ENCODE measurements around the gene RMP24.
A peak's percentile ranks its signal among the peaks of the same experiment; 100 is the strongest.
"Not testable (repeated sequence)": the region's sequence is repeated elsewhere in the genome, so short reads cannot be mapped to it uniquely, and the experiment has no call there.

The RMP24 gene

GRCh38 chr18:35972197-35973000 is at the start of gene RMP24:
TSS of gene RMP24 (plus strand) at chr18:35972679.
- peak; percentile 90 for DNase-seq (ENCODE audit: low read depth)

- DNase-seq (ENCODE audit: low read depth) = no peak
Observed at GRCh38 chr18:35923939-35924684, 48.4 kb upstream of the RMP24 start.

- DNase-seq (ENCODE audit: low read depth) = no peak
Observed at GRCh38 chr18:35926884-35927283, 45.6 kb upstream of the RMP24 start.

GRCh38 chr18:35927430-35927829 is 45.0 kb upstream of the RMP24 start:
- DNase-seq (ENCODE audit: low read depth) = no peak

- DNase-seq (ENCODE audit: low read depth) = no peak
Observed at GRCh38 chr18:35933982-35934381, 38.5 kb upstream of the RMP24 start.

- no peak for DNase-seq (ENCODE audit: low read depth)
Observed at GRCh38 chr18:35934891-35935290, 37.6 kb upstream of the RMP24 start.

- DNase-seq (ENCODE audit: low read depth) = no peak
Observed at GRCh38 chr18:35935805-35936204, 36.7 kb upstream of the RMP24 start.

GRCh38 chr18:35936951-35937350 is 35.5 kb upstream of the RMP24 start:
- no peak for DNase-seq (ENCODE audit: low read depth)

- no peak for DNase-seq (ENCODE audit: low read depth)
Observed at GRCh38 chr18:35938158-35938557, 34.3 kb upstream of the RMP24 start.

GRCh38 chr18:35938562-35938961 is 33.9 kb upstream of the RMP24 start:
- no peak for DNase-seq (ENCODE audit: low read depth)

- DNase-seq (ENCODE audit: low read depth) = no peak
Observed at GRCh38 chr18:35939138-35939537, 33.3 kb upstream of the RMP24 start.

- no peak for DNase-seq (ENCODE audit: low read depth)
Observed at GRCh38 chr18:35941299-35941698, 31.2 kb upstream of the RMP24 start.

- DNase-seq (ENCODE audit: low read depth) = no peak
Observed at GRCh38 chr18:35942133-35942532, 30.3 kb upstream of the RMP24 start.

- no peak for DNase-seq (ENCODE audit: low read depth)
Observed at GRCh38 chr18:35942661-35943060, 29.8 kb upstream of the RMP24 start.

GRCh38 chr18:35948080-35948479 is 24.4 kb upstream of the RMP24 start:
- DNase-seq (ENCODE audit: low read depth) = no peak

GRCh38 chr18:35949090-35949489 is 23.4 kb upstream of the RMP24 start:
- DNase-seq (ENCODE audit: low read depth) = no peak

GRCh38 chr18:35949903-35950627 is 22.4 kb upstream of the RMP24 start:
- DNase-seq (ENCODE audit: low read depth) = peak; percentile 18

- DNase-seq (ENCODE audit: low read depth) = no peak
Observed at GRCh38 chr18:35950628-35950982, 21.9 kb upstream of the RMP24 start.

- DNase-seq (ENCODE audit: low read depth) = no peak
Observed at GRCh38 chr18:35953688-35954087, 18.8 kb upstream of the RMP24 start.

- no peak for DNase-seq (ENCODE audit: low read depth)
Observed at GRCh38 chr18:35956226-35956625, 16.3 kb upstream of the RMP24 start.

GRCh38 chr18:35962320-35962719 is 10.2 kb upstream of the RMP24 start:
- no peak for DNase-seq (ENCODE audit: low read depth)

GRCh38 chr18:35964319-35964718 is 8.2 kb upstream of the RMP24 start:
- no peak for DNase-seq (ENCODE audit: low read depth)

- DNase-seq (ENCODE audit: low read depth) = not testable (repeated sequence)
Observed at GRCh38 chr18:35967866-35968265, 4.6 kb upstream of the RMP24 start.
